SU-DHL-6 (cell line): ENCODE measurements around the gene CEP164.

Experiments
- CTCF ChIP-seq: fragments of 200-600 bp; sonication (generic); IDR thresholded peaks from one replicate; pipeline ENCODE4 v1.5.1; 2017; ENCODE audit warnings: antibody characterized with exemption, mild to moderate bottlenecking, low read length, moderate library complexity; ENCODE audit not compliant: insufficient read depth, poor library complexity, severe bottlenecking
- EZH2phosphoT487 ChIP-seq: fragments of 200-600 bp; sonication (generic), shearing (Covaris generic); conservative IDR thresholded peaks from 2 replicates; pipeline ENCODE4 v1.6.1; 2018; ENCODE audit warnings: mild to moderate bottlenecking, antibody characterized with exemption, low read length, moderate library complexity, mixed read lengths

- TF ChIP-seq EZH2phosphoT487 = no peak
- no peak for TF ChIP-seq CTCF
Measured at GRCh38 chr11:117378976-117379865, 51.6 kb downstream of the CEP164 start.
